Kidney (tissue), 14 donors: ENCODE results near the gene SYTL5. TPM values are rescaled to one million over a fixed set of nuclear protein-coding genes. Genes with fewer than 3 reads are reported as not detected.

Source experiments
- DNase-seq, 5 donors: peaks; one replicate each; pipeline ENCODE4 v3.0.0-alpha.2; 2013 to 2020
- FAIRE-seq: peaks from 2 replicates; lab custom pipeline; 2012; peaks lifted over from hg19 to GRCh38; lab: Jason Lieb, UNC
- H3K27ac ChIP-seq, 2 donors: one replicate each; pipeline ENCODE4 v1.7.0; 2013; ENCODE audit warnings: low read depth in 2 of 2, low read length in 2 of 2, inconsistent platforms in 1 of 2
- H3K27me3 ChIP-seq: one replicate; pipeline ENCODE4 v1.7.1; 2013; ENCODE audit warnings: low read length, inconsistent platforms; ENCODE audit not compliant: control insufficient read depth, insufficient read depth
- H3K36me3 ChIP-seq, 3 donors: one replicate each; pipeline versions ENCODE4 v1.7.0 to v1.7.1; 2013; ENCODE audit warnings: low read length in 3 of 3, control low read depth in 1 of 3, inconsistent platforms in 1 of 3; ENCODE audit not compliant: insufficient read depth in 3 of 3, control insufficient read depth in 2 of 3
- H3K4me1 ChIP-seq, 3 donors: one replicate each; pipeline versions ENCODE4 v1.7.0 to v1.7.1; 2013; ENCODE audit warnings: low read length in 3 of 3, inconsistent platforms in 1 of 3, low read depth in 1 of 3; ENCODE audit not compliant: control insufficient read depth in 2 of 3, insufficient read depth in 2 of 3
- H3K4me3 ChIP-seq, 3 donors: one replicate each; pipeline versions ENCODE4 v1.7.0 to v1.8.1; 2013; ENCODE audit warnings: low read length in 3 of 3, control low read depth in 1 of 3, inconsistent platforms in 1 of 3
- H3K9ac ChIP-seq, 3 donors: one replicate each; pipeline versions ENCODE4 v1.7.0 to v1.7.1; 2013; ENCODE audit warnings: low read length in 3 of 3, control low read depth in 1 of 3, inconsistent platforms in 1 of 3
- H3K9me3 ChIP-seq, 3 donors: one replicate each; pipeline versions ENCODE4 v1.7.0 to v1.7.1; 2013; ENCODE audit warnings: low read length in 3 of 3, control low read depth in 1 of 3, inconsistent platforms in 1 of 3; ENCODE audit not compliant: control insufficient read depth in 2 of 3, insufficient read depth in 1 of 3
- intact Hi-C: fragments of 100-400 bp; cut with DNase I; formaldehyde crosslinking; loops from one replicate; pipeline ENCODE4 v1.11.1; 2022
- polyA plus RNA-seq: library from polyadenylated mRNA; stranded (reverse); fragments of 350-450 nt; fragmentation: Illumina TruSeq; extraction: RNeasy Lipid Tissue Mini Kit (QIAGEN cat#74804); gene quantifications from one replicate; pipeline ENCODE4 v1.2.3, GENCODE V29; 2014; ENCODE audit warnings: low read depth, low replicate concordance; ENCODE audit not compliant: insufficient read depth
- total RNA-seq: library from RNA; stranded (reverse); fragmentation: NEBNext Ultra II Directional; extraction: Animal tissue kit (Norgen Biotek cat#: 25700); gene quantifications from one replicate; pipeline ENCODE4 v1.2.1, GENCODE V29; 2021
- TF ChIP-seq, protein P1 (sequence below): IDR thresholded peaks from 3 replicates; pipeline ENCODE4 v1.5.1; 2012; ENCODE audit warnings: mild to moderate bottlenecking, moderate library complexity, borderline replicate concordance; ENCODE audit not compliant: insufficient read depth; ENCODE audit errors: extremely low read depth
- donor health status: control.
- donor health status: control.
- donor health status: control.
- donor health status: control.
- donor health status: control.
- donor health status: DM: yes; HTN: yes; CAD: no.
- donor health status: Normal renal cell carcinoma (clear cell type).

The SYTL5 gene
- total and polyA plus RNA-seq, 2 donors from 2014 or later, result 0.65 to 0.69 TPM

DNA sequence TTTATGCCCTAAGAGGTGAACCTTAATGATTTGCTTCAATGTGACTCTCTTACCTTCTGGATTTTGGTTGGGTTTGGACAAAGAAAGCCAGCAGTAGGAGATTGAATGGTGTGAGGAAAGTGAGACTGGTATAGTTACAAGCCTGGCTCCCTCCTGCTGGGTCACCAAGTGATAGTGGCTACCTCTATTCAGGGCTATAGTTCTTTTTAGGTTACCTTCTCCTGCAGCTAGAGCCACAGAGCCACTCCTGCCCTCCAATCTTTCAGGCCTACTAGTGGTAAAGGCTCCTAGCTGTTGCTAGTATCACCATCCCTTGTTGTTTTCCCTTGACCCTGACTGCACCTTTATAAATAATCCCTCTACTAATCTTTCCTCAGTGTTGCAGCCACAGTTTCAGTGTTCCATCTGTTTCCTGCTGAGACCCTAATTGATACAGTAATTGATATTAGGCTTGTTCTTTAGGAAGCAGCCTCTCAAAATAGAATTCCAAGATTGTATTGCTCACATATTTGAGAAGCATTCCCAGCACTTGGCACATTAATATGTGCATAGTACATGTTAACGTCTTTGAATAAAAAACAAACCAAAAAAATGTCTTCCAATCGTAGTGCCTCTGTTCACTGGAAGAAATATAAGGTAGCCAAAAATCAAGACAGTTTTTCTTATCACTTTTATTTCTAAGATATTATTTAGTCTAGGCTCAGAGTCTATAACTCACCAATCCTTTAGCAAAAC is 132.0 kb downstream of the SYTL5 start:
- Histone ChIP-seq H3K36me3 (no peaks in the 10 kb centered on the region), H3K9ac (no peak overlapping the region), H3K4me3 (no peak overlapping the region), H3K4me1 (no peaks in the 10 kb centered on the region), H3K9me3 (no peaks in the 10 kb centered on the region), H3K27ac (no peak overlapping the region), H3K27me3 (no peaks in the 10 kb centered on the region)
- intact Hi-C loops, result no loop called here
- DNase-seq (no peak), FAIRE-seq (peak; percentile 8)
- TF ChIP-seq, protein P1, sequence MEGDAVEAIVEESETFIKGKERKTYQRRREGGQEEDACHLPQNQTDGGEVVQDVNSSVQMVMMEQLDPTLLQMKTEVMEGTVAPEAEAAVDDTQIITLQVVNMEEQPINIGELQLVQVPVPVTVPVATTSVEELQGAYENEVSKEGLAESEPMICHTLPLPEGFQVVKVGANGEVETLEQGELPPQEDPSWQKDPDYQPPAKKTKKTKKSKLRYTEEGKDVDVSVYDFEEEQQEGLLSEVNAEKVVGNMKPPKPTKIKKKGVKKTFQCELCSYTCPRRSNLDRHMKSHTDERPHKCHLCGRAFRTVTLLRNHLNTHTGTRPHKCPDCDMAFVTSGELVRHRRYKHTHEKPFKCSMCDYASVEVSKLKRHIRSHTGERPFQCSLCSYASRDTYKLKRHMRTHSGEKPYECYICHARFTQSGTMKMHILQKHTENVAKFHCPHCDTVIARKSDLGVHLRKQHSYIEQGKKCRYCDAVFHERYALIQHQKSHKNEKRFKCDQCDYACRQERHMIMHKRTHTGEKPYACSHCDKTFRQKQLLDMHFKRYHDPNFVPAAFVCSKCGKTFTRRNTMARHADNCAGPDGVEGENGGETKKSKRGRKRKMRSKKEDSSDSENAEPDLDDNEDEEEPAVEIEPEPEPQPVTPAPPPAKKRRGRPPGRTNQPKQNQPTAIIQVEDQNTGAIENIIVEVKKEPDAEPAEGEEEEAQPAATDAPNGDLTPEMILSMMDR, result no peak

GRCh38 chrX:38138900-38139299 is 132.5 kb downstream of the SYTL5 start:
- Histone ChIP-seq H3K9ac (no peak overlapping the region), H3K36me3 (no peaks in the 10 kb centered on the region), H3K4me3 (no peak overlapping the region), H3K4me1 (no peaks in the 10 kb centered on the region), H3K9me3 (no peaks in the 10 kb centered on the region), H3K27ac (no peak overlapping the region), H3K27me3 (no peaks in the 10 kb centered on the region)
- DNase-seq, result no peak
- FAIRE-seq, result no peak
- intact Hi-C loops, result no loop called here
- TF ChIP-seq, protein P1, result no peak

- TF ChIP-seq, protein P1, result no peak
- Histone ChIP-seq H3K36me3 (no peaks in the 10 kb centered on the region), H3K27me3 (no peaks in the 10 kb centered on the region), H3K27ac (no peak overlapping the region), H3K9me3 (no peaks in the 10 kb centered on the region), H3K4me3 (no peak overlapping the region), H3K9ac (no peak overlapping the region), H3K4me1 (no peaks in the 10 kb centered on the region)
- intact Hi-C loops, result no loop called here
- no peak for FAIRE-seq
- DNase-seq, result no peak
Measured at GRCh38 chrX:38142610-38143009, 136.3 kb downstream of the SYTL5 start.
